SK-N-SH treated with all-trans-retinoic acid at 6 μM for 48 hours (cell line): ENCODE results near the gene KRTAP20-1.

Experiments
- ESRRG ChIP-seq: fragments of 250-450 bp; sonication (Bioruptor Pico); IDR thresholded peaks from 2 replicates; pipeline ENCODE4 v1.6.1; 2021; ENCODE audit warnings: mild to moderate bottlenecking
- PATZ1 ChIP-seq: fragments of 250-450 bp; sonication (Bioruptor Pico); IDR thresholded peaks from 2 replicates; pipeline ENCODE4 v1.8.0; 2020; ENCODE audit warnings: mild to moderate bottlenecking, moderate library complexity, borderline replicate concordance
- POU6F1 ChIP-seq: fragments of 250-450 bp; sonication (Bioruptor Pico); IDR thresholded peaks from 2 replicates; pipeline ENCODE4 v1.8.0; 2021; ENCODE audit warnings: low read depth, mild to moderate bottlenecking, moderate library complexity, borderline replicate concordance
- PPARA ChIP-seq: fragments of 250-450 bp; sonication (Bioruptor Pico); IDR thresholded peaks from 2 replicates; pipeline ENCODE4 v1.5.0; 2020; ENCODE audit warnings: mild to moderate bottlenecking, borderline replicate concordance
- ZFP3 ChIP-seq: fragments of 250-450 bp; sonication (Bioruptor Pico); IDR thresholded peaks from 2 replicates; pipeline ENCODE4 v1.5.0; 2020; ENCODE audit warnings: mild to moderate bottlenecking, moderate library complexity
- ZNF565 ChIP-seq: fragments of 450-650 bp; formaldehyde crosslinking; conservative IDR thresholded peaks from 2 replicates; pipeline ENCODE4 v1.5.0; 2020; ENCODE audit warnings: low read depth, mild to moderate bottlenecking, moderate library complexity
- ZNF70 ChIP-seq: fragments of 450-650 bp; formaldehyde crosslinking; IDR thresholded peaks from 2 replicates; pipeline ENCODE4 v1.5.0; 2020; ENCODE audit warnings: mild to moderate bottlenecking, moderate library complexity

- TF ChIP-seq PATZ1 = no peak
- no peak for TF ChIP-seq ZNF565 (CRISPR knock-in tag)
- TF ChIP-seq ZNF70 (CRISPR knock-in tag) = no peak
- TF ChIP-seq ESRRG = no peak
- no peak for TF ChIP-seq PPARA (CRISPR knock-in tag)
- TF ChIP-seq ZFP3 (CRISPR knock-in tag) = no peak
- TF ChIP-seq POU6F1 (CRISPR knock-in tag) = no peak
Observed at GRCh38 chr21:30567617-30568016, 48.6 kb upstream of the KRTAP20-1 start.
